NCI-H460 (cell line): ENCODE data around the gene NFIC. TPM values are rescaled to one million over a fixed set of nuclear protein-coding genes. Genes with fewer than 3 reads are reported as not detected.

Experiments
- DNase-seq: peaks from one replicate; pipeline ENCODE4 v3.0.0-alpha.2; 2016; ENCODE audit warnings: low read depth; ENCODE audit errors: extremely low read depth
- total RNA-seq: library from RNA; depleted of rRNA; stranded (reverse); fragments of >200 nt; shearing (Covaris generic); gene quantifications from 2 replicates; pipeline ENCODE4 v1.2.3, GENCODE V29; 2014

Gene NFIC
- total RNA-seq, 1 experiment from 2014 or later = 10.1 TPM

DNA sequence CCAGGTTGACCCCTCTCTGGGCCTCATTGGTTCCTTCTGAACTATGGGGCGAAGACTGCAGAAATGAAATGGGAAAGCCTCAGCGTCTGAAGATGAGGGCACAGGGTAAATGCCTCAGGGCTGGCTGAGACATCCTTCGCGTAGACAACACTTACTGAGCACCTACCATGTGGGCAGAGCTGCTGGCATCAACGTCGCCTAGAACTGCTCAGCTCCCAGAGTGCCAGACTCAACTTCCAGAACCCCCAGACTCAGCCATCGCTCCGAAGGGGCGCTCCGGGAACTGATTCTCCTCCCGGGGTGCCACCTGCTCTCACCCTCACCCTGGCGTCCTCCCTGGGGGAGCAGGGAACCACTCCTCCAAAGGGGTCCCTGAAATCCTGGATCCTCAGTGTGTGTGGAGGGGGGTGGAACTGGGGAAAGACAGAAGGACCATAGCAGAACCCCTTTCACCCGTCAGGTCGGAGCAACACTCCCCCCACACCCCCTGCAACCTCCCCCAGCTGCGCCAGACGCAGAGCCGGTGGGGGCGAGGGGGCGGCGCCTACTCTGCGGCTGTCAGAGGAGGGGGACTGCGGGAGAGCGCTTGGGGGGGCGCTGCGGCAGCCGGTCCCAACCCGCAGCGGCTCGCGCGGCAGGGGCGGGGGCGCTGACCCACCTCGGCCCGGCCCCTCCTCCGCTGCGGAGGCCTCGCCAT lies 8.2 kb upstream of the NFIC start:
- no peak for DNase-seq

DNA sequence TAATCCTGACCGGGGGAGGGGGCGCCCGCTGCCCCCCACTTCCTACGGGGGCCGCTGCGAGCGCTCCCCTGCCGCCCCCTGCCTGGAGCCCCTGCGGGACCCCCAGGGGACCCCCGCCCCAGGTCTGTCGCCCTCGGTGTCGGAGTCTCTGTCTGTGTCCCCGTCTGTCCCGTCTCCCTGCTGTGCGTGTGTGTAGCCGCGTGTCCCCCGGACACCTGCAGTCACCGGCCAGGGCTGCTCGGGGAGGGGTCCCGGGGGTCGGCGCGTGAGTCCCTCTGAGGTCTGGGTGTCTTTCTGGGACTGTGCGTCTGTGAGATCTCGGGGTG lies 7.7 kb upstream of the NFIC start:
- DNase-seq = no peak

DNA sequence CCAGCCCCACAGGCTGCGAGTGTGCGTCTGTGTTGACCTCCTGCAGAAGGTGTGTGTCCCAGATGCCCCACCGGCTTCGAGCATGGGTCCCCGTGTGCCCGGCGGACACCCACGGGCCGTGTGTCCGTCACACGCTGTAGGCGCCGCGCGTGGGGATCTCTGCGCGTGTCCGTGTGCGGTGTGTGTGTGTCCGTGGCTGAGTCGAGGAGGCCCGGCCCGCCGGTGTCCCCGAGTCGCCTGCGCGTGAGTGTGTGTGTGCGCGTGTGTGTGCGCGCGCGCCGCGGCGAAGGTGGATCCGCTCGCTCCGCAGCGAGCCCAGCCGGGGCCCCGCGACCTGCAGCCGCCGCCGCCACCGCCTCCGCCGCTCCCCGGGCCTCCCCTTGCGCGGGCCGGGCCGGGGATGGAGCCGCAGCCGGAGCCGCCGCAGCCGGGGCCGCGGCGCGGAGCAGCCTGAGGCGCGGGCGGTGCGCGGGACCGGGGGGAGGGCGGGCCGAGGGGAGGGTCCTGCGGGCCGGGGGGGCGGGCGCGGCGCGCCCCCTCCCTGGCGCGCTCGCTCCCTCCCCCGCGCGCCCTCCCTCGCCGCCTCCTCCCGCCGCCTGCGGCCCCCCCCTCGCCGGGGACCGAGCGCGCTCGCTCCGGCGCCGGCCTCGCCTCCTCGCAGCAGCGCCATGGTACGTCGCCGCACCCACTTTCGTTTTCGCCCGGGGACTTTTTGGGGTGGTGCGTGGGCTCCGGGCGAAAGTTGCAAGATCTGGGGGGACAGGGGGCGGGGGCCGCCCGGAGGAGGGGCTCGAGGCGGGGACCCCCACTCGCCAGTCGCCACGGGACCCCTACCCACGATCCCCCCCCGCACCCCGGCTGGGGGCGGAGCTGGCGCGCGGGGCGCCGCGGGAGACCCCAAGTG lies 7.1 kb upstream of the NFIC start:
- DNase-seq = no peak

DNA sequence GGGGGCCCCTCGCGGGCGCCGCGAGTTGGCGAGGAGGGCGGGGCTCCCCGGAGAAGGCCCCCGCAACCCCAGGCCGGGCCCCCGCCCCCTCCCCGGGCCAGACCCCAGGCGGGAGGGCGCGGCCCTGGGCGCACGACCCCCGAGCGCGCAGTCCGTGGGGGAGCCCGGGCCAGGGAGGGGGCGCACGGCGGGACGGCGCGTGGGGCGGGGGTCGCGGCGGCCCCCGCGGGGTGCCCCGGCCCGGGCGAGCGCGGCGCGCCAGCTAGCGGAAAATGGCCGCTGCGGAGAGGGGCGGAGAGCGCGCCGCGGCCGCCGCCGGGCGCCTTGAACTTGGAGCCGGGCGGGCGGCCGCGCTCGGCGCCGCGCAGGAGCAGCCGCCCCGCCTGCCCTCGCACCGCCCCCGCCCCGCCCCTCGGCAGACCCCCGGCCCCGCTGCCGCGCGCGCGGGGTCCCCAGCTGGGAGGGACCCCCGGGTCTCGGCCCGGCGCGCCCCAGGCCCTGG lies 6.4 kb upstream of the NFIC start:
- DNase-seq = no peak

DNA sequence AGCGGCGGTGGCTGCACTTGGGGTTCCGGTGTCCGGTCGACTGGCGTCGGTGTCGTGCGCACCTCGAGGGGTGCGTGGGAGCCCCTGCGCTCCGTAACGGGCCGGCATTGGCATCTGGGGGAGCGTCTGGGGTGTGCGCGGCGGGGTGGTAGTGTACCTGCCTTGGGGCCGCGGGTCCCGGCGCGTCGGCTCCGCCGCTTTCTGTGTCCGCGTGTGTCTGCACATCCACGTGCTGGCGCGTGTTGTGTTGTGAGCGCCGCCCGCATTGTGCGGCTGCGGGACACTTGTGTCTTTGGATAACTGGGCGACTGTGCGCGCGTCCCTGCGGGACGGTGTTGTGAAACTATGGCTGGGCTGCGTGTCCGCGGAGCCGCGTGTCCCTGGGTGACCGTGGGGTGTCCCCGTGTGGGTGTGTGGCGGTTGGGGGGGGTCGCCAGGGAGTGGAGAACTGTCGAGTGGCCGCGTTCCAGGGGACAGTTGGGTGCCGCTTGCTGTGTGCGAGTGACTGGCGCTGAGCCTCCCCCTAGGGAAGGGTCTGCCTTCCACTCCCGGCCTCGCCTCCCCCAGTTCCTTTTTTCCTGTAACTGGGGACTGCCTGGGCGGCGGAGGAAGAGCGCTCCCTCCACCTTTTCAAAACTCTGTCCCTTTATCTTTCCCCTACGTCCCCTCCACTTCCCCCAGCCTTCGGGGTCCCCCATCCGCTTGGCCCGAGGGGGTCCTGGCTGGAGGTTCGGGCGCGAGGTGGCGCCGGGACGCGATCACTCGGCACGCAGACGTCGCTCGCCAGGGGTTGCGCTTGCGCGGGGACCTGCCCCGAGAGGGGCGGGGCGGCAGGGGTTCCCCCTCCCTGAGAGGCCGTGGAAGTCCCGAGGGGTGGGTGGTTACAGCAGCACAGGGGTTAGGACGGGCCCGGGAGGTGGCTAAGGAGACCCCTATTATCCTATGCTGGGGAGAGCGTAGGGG lies 5.7 kb upstream of the NFIC start:
- DNase-seq = no peak

DNA sequence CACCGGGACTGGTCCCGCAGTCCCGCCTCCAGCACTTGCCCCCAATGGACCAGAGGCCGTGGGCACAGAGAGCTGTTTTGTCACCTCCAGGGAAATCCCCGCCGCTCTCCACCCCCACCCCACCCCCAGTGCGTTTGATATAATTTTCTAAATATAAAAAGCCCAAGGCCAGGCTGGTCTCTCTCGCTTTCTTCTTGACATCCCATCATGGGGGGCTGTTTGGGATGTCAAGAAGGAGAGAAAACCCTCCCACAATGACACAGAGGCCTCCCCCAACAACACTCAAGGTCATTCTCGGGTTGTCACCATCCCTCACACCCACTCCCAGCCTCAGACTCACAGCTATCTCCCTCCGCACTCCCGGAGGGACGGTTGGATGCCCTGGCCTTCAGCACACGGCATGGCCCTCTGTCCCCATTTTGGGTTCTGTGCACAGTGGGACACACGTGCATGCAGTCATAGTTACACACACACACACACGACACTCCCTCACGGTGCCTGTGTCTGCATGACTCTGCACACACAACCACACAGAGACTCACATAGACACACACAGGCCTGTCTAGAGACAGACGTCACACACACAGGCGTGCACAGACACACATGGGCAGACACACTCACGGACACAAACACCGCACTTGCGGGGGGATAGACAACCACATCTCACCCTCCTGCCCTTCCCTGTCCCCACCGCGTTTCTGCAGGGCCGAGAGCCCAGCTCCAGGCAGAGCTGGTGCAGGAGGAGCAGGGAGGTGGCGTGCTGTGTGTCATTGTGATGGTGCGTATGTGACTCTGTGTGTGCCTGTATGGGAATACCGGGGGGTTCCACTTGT lies 4.8 kb upstream of the NFIC start:
- DNase-seq = no peak

DNA sequence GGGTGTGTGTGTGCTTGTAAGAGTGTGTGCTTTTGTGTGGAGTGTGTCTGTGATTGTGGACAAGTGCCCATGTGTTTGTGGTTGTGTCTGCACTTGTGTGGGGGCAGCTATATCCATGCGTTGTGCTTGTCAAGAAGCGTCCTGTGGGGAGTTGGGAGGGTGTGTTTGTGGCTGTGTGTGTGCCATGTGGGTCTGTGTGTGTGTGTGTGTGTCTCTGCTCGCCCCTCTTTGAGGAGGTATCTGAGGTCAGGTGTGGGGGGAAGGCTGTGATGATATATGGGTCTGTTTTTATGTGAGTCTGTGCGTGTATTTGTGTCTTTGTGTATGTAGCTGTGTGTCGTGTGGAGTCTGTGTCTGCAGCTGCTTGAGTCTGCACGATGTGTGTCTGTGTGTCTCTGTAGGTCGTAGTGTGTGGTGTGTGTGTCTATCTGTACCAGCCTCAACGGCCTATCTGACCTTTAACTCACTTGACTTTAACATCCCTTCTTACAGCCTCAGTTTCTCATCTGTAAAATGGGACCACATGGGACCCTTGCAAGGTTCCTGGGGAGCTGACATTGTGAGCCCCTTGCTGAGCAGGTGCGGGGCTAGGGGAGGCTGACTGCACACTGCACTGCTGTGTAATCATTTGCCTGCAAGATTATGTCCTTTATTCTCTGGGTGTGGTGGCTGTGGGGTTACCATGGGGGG lies 4.0 kb upstream of the NFIC start:
- no peak for DNase-seq

DNA sequence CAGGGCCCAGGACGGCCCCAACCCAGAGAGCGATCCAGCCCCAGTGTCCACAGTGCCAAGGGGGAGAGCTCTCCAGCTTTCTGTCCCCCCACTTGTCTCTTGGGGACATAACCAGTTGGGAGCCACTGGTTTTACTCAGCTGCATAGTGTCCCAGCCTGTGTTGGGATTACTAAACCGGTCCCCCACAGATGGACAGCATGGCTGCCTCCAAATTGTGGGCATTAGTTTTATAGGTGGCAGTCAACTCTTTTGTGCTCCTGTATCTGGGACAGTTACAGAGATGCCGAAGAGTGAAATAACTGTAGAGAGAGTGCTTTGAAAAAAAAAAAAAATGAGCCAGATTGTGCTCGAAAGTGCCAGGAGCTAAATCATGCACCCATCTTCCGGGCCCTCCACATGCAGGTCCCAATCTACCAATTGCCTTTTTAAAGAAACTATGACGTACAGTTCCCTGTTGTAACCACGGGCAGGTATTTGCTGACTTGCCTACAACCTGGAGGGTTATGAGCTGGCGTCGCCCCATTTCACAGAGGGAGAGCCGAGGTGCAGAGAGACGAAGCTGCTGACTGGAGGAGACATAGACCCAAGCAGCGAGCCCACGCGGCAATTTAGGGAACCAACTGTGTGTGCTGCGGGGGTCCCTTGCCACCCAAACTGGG lies 2.4 kb upstream of the NFIC start:
- no peak for DNase-seq

DNA sequence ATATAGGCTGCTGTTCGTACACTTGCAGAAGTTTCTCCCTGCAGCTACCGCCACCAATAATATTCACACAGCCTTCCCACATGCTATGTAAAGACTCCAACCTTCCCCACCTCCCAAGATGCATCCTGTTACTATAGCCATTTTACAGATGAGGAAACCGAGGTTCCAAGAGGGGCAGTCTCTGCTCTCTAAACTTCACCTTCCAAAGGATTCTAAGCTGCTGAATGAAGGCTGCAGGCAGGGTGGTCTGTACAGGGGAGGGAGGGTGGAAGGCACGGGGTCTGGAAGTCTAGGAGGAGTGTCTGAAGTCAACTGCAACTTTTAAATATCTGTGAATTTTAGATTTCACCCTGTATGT lies 1.9 kb upstream of the NFIC start:
- DNase-seq = no peak

DNA sequence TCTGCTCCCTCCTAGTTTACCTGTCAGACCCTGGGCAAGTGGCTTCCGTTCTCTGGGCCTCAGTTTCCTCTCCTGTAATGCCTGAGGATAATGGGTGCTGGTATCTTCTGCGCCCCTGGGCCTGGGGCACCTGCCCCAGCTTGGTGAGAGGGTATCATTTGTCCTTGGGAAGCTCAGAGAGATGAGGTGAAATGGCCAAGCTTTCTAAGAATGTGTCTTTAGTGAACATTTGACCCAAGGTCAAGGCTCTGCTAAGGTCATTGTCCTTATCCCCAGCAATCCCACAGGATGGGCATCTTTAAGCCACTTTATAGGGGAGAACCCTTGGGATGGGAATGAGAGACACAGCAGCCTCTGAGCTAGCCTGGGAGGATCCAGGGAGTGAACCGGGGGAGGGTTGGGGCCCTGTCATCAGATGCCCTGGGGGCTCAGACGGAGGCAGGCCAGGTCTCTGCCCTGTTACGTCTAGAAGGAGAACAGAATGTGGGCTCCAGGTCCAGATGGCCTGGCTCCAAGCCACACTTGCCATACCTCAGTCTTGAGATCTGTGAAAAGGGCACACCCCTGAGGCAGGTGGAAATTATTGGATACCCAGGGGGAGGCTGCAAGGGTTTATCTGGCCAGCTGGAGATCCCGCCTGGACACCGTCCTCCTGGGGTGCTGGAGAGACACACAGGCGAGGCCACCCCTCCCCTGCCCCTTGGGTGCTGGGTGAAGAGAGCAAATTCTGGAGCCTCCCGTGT lies 1.1 kb upstream of the NFIC start:
- DNase-seq = no peak

DNA sequence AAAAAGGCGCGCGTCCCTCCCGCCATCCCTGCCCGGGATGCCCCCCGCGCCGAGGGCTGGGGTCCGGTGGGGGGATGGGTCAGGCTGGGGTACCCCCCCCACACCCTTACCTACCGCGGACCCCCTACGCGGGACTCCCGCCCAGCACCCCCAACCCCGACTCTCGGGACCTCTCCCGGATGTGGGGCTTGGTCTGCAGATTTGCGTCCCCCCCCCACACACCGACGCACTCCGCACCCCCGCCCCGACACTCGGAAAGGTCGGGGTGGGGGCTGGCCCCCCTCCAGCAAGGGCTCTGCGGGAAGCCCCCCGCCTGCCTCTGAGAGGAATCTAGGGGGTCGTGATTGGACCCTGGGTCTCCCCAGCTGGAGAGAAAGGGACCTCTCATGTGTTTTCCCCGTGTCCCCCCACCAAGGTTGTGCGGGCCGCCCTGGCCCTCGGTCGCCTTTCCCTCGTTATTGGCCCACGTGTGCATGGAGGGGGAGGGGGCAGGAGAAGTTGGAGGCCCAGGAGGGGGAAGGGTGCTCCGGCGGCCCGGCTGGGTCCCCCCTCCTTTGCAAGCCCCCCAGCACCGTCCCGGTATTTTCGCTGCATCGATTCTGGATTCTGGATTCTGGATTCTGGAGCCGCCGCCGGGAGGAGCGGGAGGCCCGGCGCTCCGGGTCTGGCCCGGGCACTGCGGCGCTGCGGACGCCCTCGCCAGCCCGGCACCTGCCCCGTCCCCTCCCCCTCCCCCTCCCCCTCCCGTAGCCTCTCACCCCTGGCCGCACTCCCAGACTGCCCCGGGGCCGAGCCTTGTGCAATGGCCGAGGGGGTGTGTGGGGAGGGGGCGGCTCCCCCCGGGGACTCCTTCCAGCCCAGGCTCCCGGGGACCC lies 607 bp downstream of the NFIC start:
- no peak for DNase-seq

DNA sequence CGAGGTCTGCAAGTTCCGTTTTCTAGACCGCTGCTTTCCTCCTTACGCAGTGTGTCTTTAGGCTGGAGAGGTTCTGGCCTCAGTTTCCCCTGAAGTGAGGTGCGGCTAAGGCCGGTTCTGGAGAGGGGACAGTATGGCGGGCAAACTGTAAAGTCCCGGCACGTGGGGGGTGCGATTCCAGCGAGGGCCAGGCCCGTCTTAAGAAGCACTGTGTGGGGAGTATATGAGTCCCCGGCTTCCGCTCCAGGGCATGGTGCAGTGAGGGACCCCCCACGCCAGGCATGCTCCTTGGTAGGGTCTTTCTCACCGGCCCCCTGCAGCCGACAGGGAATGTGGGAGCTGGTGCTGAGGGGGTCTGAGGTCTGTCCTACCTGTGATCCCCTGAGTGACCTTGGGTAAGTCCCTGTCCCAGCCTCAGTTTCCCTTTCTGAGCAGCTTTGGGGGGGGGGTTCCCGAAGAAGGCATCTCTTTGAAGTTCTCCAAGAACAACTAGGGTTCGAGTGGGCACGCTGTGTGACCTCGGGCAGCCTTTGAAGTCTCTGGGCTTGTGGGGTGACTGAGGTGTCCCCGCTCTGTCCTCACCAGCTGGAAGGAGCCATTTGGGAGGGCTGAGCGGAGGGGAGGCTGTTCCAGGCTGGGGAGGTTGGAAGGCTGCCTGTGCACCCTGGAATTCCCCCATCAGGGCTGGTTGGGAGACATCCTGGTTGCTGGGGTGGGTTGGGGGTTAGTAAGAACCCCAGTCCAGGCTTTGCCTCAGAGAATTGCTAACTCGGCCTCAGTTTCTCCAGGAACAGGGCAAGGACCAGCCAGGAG lies 1.5 kb downstream of the NFIC start:
- no peak for DNase-seq

DNA sequence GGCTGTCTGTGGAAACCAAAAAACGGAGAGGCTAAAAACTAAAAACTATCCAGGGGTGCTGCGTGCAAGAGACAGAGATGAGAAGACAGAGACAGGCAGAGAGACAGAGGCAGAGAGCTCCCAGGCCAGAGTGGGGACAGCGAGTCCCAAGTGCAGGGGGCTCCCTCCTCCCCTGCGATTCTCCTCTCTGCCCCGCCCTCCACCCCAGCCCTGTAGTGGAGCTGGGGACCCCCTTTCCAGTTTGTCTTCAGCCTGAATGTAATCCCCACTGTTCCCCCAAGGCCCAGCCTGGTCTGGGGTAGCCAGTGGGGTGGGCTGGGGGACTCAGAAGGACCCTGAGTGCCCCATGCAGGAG lies 2.0 kb downstream of the NFIC start:
- no peak for DNase-seq

DNA sequence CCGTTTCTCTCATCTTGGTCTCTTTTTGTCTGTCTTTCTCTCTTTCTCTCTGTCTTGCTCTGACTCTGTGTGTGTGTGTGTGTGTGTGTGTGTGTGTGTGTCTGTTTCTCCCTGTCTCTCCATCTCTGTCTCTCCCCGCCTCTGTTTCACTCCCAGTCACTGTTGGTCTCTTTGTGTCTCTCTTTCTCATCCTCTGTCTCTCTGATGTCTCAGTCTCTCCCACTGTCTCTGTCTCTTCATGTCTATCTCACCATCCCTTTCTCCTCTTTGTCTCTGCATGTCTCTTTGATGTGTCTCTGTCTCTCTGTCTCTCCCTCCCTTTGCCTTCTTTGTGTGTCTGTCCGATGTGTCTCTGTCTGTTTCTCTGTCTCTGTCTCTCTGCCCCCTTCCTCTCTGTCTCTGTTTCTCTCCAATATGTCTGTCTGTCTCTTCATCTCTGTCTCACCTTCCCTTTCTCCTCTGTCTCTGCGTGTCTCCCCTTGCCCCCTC lies 2.5 kb downstream of the NFIC start:
- DNase-seq = no peak

DNA sequence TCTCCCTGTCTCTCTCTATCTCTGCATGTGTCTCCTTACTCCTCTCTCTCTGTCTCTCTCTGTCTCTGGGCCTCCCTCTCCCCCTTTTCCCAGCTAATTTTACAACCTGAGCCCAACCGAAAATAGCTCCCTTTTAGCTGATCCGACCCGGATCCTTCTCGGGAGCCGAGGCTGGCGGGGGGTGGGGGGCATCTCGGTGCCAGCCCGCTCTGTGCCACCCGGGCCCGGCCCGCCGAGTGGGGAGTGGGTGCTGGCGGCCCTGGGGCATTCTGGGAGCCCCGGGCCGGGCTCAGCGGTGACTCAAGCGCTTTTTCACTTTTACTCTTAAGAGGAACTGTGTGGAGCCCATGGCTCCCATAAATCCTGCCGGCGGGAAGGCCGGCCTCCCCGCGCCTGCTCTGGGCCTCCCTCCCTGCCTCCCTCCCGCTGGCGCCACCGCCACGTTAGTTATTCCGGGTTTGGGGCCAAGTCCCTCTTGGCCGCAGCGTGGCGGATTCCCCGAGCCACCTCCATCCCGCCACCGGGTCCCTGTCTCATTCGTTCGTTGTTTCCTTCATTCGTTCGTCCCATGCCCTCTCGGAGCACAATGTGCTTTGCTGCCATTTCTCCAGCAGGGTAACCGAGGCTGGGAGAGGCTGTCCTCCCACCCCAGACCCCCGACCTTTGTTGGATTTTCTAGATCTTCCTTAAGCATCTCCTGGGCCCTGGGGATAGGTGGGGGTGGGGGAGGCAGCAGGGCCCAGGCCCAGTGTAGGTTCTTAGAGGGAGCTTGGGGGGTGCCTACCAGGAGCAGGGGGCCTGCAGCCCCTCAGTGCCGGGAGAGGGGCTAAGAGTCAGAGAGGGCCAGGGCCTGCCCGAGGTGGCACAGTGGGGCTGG lies 3.2 kb downstream of the NFIC start:
- DNase-seq = no peak
